ENCODE results near the gene KRT75. TPM values are rescaled to one million over a fixed set of nuclear protein-coding genes. Genes with fewer than 3 reads are reported as not detected.

Gene KRT75
- total RNA-seq, 1 donor from 2014 or later: not detected

GRCh38 chr12:52378091-52378490 is 56.1 kb downstream of the KRT75 start:
- Mint-ChIP-seq H3K27ac (ENCODE audit: unreplicated experiment) (no peak overlapping the region), H3K9me3 (ENCODE audit: unreplicated experiment) (peaks cover 8% of the 10 kb centered on the region), H3K4me3 (ENCODE audit: unreplicated experiment) (no peak overlapping the region), H3K4me1 (ENCODE audit: unreplicated experiment) (no peaks in the 10 kb centered on the region), H3K27me3 (ENCODE audit: unreplicated experiment) (peaks cover 38% of the 10 kb centered on the region), H3K36me3 (ENCODE audit: unreplicated experiment) (no peaks in the 10 kb centered on the region)
- DNase-seq (ENCODE audit: extremely low spot score, unreplicated experiment): no peak
- no peak for TF ChIP-seq CTCF (IDR thresholded peaks at IDR 0.05)

- DNase-seq (ENCODE audit: extremely low spot score, unreplicated experiment): no peak
- H3K9me3 Mint-ChIP-seq (ENCODE audit: unreplicated experiment): peaks cover 8% of the 10 kb centered on the region
- H3K27ac Mint-ChIP-seq (ENCODE audit: unreplicated experiment): no peak overlapping the region
- H3K4me1 Mint-ChIP-seq (ENCODE audit: unreplicated experiment): no peaks in the 10 kb centered on the region
- TF ChIP-seq CTCF (IDR thresholded peaks at IDR 0.05): no peak
- no peak overlapping the region for H3K4me3 Mint-ChIP-seq (ENCODE audit: unreplicated experiment)
- no peaks in the 10 kb centered on the region for H3K36me3 Mint-ChIP-seq (ENCODE audit: unreplicated experiment)
- peaks cover 33% of the 10 kb centered on the region for H3K27me3 Mint-ChIP-seq (ENCODE audit: unreplicated experiment)
These were observed 56.9 kb downstream of the KRT75 start for GRCh38 chr12:52377266-52377665.

Other genes with a start within 250 kb of the KRT75 start
- 9.2 and 9.9 TPM in 2 replicates for gene KRT80, start 242.4 kb downstream of the KRT75 start, total RNA-seq
- gene KRT7, start 201.1 kb downstream of the KRT75 start, total RNA-seq: 168 and 178 TPM in 2 replicates
- 0.24 TPM in 2 replicates for gene KRT86, start 159.7 kb downstream of the KRT75 start, total RNA-seq
- gene KRT81, start 142.8 kb downstream of the KRT75 start, total RNA-seq: 0.50 and 0.83 TPM in 2 replicates
- not detected in 2 replicates for gene KRT83, start 113.0 kb downstream of the KRT75 start, total RNA-seq
- not detected in 2 replicates for gene KRT85, start 66.9 kb downstream of the KRT75 start, total RNA-seq
- not detected in 2 replicates for gene KRT84, start 48.7 kb downstream of the KRT75 start, total RNA-seq
- gene KRT82, start 28.0 kb downstream of the KRT75 start, total RNA-seq: not detected in 2 replicates
- gene KRT6B, start 17.8 kb upstream of the KRT75 start, total RNA-seq: not detected in 2 replicates
- not detected in 2 replicates for gene KRT6C, start 39.4 kb upstream of the KRT75 start, total RNA-seq
- gene KRT6A, start 58.9 kb upstream of the KRT75 start, total RNA-seq: not detected in 2 replicates
- gene KRT5, start 86.0 kb upstream of the KRT75 start, total RNA-seq: not detected in 2 replicates
- gene KRT71, start 118.8 kb upstream of the KRT75 start, total RNA-seq: not detected in 2 replicates
- not detected in 2 replicates for gene KRT74, start 139.5 kb upstream of the KRT75 start, total RNA-seq
- not detected in 2 replicates for gene KRT72, start 167.1 kb upstream of the KRT75 start, total RNA-seq
- not detected in 2 replicates for gene KRT73, start 184.2 kb upstream of the KRT75 start, total RNA-seq
- gene KRT2, start 217.8 kb upstream of the KRT75 start, total RNA-seq: not detected in 2 replicates
- not detected in 2 replicates for gene KRT1, start 246.0 kb upstream of the KRT75 start, total RNA-seq